ENCODE data around the gene CXCL8. TPM values are rescaled to one million over a fixed set of nuclear protein-coding genes. Genes with fewer than 3 reads are reported as not detected.

The CXCL8 gene
- total RNA-seq, 2 experiments from 2014 or later, result 0.31 to 0.38 TPM

DNA sequence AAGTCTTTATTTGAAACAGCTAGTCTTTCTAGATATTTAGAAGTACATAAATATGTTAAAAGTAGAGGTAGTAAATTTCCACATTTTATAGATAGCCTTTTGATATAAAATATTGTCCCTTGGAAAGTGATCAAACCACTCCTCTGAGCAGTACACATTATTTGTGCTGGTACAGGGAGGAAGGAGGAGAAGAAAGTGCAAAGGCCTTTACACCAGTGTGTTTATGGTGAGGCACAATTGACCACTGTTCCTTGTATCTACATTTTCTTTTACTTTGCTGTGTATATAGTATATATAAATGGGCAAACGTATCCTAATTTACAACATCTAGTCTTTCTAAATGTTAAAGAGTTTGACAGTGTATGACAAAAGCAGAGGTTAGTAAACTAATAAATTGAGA is 39.9 kb downstream of the CXCL8 start:
- Mint-ChIP-seq H3K36me3 (no peaks in the 10 kb centered on the region), H3K9me3 (no peaks in the 10 kb centered on the region), H3K27me3 (peaks cover 5% of the 10 kb centered on the region), H3K4me1 (no peaks in the 10 kb centered on the region), H3K27ac (no peak overlapping the region), H3K4me3 (no peak overlapping the region)
- DNase-seq, result no peak

DNA sequence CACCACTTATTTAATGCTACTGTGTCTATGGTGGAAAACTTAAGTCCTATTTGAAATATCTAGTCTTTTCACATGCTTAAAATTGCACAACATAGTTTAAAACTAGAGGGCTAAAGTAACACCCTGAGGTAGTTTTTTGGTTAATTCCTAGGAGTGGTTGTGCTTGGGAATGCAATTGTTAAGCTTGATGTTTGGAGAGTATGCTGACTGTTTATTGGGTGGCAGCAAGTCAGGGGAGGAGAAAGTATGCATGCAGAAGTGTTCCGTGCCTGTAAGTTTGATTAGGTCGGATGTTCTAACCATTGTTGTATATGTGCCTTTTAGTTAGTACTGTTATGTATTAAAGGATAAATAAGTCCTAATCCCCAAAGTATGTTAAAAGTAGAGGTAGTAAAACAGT is 40.5 kb downstream of the CXCL8 start:
- no peaks in the 10 kb centered on the region for H3K36me3 Mint-ChIP-seq
- H3K27me3 Mint-ChIP-seq, result peaks cover 5% of the 10 kb centered on the region
- DNase-seq, result no peak
- no peaks in the 10 kb centered on the region for H3K9me3 Mint-ChIP-seq
- H3K4me3 Mint-ChIP-seq, result no peak overlapping the region
- H3K27ac Mint-ChIP-seq, result no peak overlapping the region
- H3K4me1 Mint-ChIP-seq, result no peaks in the 10 kb centered on the region

GRCh38 chr4:73788411-73788810 is 48.0 kb downstream of the CXCL8 start:
- H3K27ac Mint-ChIP-seq, result no peak overlapping the region
- no peaks in the 10 kb centered on the region for H3K4me1 Mint-ChIP-seq
- H3K4me3 Mint-ChIP-seq, result no peak overlapping the region
- H3K9me3 Mint-ChIP-seq, result peaks cover under 1% of the 10 kb centered on the region
- no peaks in the 10 kb centered on the region for H3K36me3 Mint-ChIP-seq
- no peaks in the 10 kb centered on the region for H3K27me3 Mint-ChIP-seq
- no peak for DNase-seq

Other genes starting within 250 kb of the CXCL8 start
- not detected for gene RASSF6, start 120.1 kb upstream of the CXCL8 start, total RNA-seq
- gene CXCL6, start 96.1 kb downstream of the CXCL8 start, total RNA-seq, result not detected
- gene PF4V1, start 112.7 kb downstream of the CXCL8 start, total RNA-seq, result not detected
- not detected for gene CXCL1, start 128.8 kb downstream of the CXCL8 start, total RNA-seq
- not detected for gene PF4, start 241.5 kb downstream of the CXCL8 start, total RNA-seq
- gene PPBP, start 247.6 kb downstream of the CXCL8 start, total RNA-seq, result not detected

Data from activated naive CD8-positive, alpha-beta T cell treated with anti-CD3 and anti-CD28 coated beads for 36 hours (primary cell).